Measurements from ENCODE around the gene TEPSIN.

TEPSIN gene

GRCh38 chr17:81282876-81283275 is 44.0 kb upstream of the TEPSIN start:
- Histone ChIP-seq H4K20me1 (ENCODE audit: insufficient read depth, low read length) (peaks cover 37% of the 10 kb centered on the region), H3K4me2 (ENCODE audit: insufficient read depth, low read length) (no peak overlapping the region), H3K27me3 (ENCODE audit: insufficient read depth, low read length, poor library complexity) (no peaks in the 10 kb centered on the region), H3K9me3 (ENCODE audit: insufficient read depth, low read length, severe bottlenecking) (no peaks in the 10 kb centered on the region), H2AFZ (ENCODE audit: low read depth, low read length) (no peak overlapping the region), H3K4me3 (ENCODE audit: low read depth in 1 of 2, low read length in 2 of 2) (no peak overlapping the region), H3K79me2 (ENCODE audit: insufficient read depth, low read length) (peaks cover 29% of the 10 kb centered on the region), H3K9ac (ENCODE audit: low read depth, low read length) (no peak overlapping the region), H3K4me1 (ENCODE audit: insufficient read depth, low read length) (no peaks in the 10 kb centered on the region), H3K36me3 (ENCODE audit: insufficient read depth, low read length) (peaks cover 76% of the 10 kb centered on the region), H3K27ac (ENCODE audit: low read length) (no peak overlapping the region)
- ATAC-seq (ENCODE audit: insufficient read depth, low read depth) = no peak
- no peak for DNase-seq
- TF ChIP-seq CTCF (IDR thresholded peaks at IDR 0.05; ENCODE audit: borderline replicate concordance, extremely low read depth, low read length, poor library complexity, severe bottlenecking) (no peak), EZH2 (IDR thresholded peaks at IDR 0.05; ENCODE audit: borderline replicate concordance, low read depth, low read length, severe bottlenecking) (no peak)

- TF ChIP-seq CTCF (IDR thresholded peaks at IDR 0.05; ENCODE audit: borderline replicate concordance, extremely low read depth, low read length, poor library complexity, severe bottlenecking) = no peak
- no peak for TF ChIP-seq EZH2 (IDR thresholded peaks at IDR 0.05; ENCODE audit: borderline replicate concordance, low read depth, low read length, severe bottlenecking)
- Histone ChIP-seq H3K4me2 (ENCODE audit: insufficient read depth, low read length) (no peak overlapping the region), H3K9ac (ENCODE audit: low read depth, low read length) (no peak overlapping the region), H3K4me1 (ENCODE audit: insufficient read depth, low read length) (no peaks in the 10 kb centered on the region), H3K79me2 (ENCODE audit: insufficient read depth, low read length) (peaks cover 22% of the 10 kb centered on the region), H3K9me3 (ENCODE audit: insufficient read depth, low read length, severe bottlenecking) (no peaks in the 10 kb centered on the region), H3K27ac (ENCODE audit: low read length) (no peak overlapping the region), H3K27me3 (ENCODE audit: insufficient read depth, low read length, poor library complexity) (no peaks in the 10 kb centered on the region), H3K4me3 (ENCODE audit: low read depth in 1 of 2, low read length in 2 of 2) (no peak overlapping the region), H4K20me1 (ENCODE audit: insufficient read depth, low read length) (peaks cover 33% of the 10 kb centered on the region), H3K36me3 (ENCODE audit: insufficient read depth, low read length) (peaks cover 76% of the 10 kb centered on the region), H2AFZ (ENCODE audit: low read depth, low read length) (no peak overlapping the region)
- DNase-seq = no peak
- no peak for ATAC-seq (ENCODE audit: insufficient read depth, low read depth)
Measured at GRCh38 chr17:81282141-81282540, 43.3 kb upstream of the TEPSIN start.

- Histone ChIP-seq H3K4me2 (ENCODE audit: insufficient read depth, low read length) (no peak overlapping the region), H3K9me3 (ENCODE audit: insufficient read depth, low read length, severe bottlenecking) (no peaks in the 10 kb centered on the region), H3K9ac (ENCODE audit: low read depth, low read length) (no peak overlapping the region), H2AFZ (ENCODE audit: low read depth, low read length) (no peak overlapping the region), H3K36me3 (ENCODE audit: insufficient read depth, low read length) (peaks cover 86% of the 10 kb centered on the region), H3K27ac (ENCODE audit: low read length) (no peak overlapping the region), H3K4me3 (ENCODE audit: low read depth in 1 of 2, low read length in 2 of 2) (no peak overlapping the region), H3K27me3 (ENCODE audit: insufficient read depth, low read length, poor library complexity) (no peaks in the 10 kb centered on the region), H3K4me1 (ENCODE audit: insufficient read depth, low read length) (no peaks in the 10 kb centered on the region), H3K79me2 (ENCODE audit: insufficient read depth, low read length) (peaks cover 6% of the 10 kb centered on the region; the same call in 1 of the 2 replicates), H4K20me1 (ENCODE audit: insufficient read depth, low read length) (peaks cover 18% of the 10 kb centered on the region)
- DNase-seq (no peak), ATAC-seq (ENCODE audit: insufficient read depth, low read depth) (no peak)
- TF ChIP-seq EZH2 (IDR thresholded peaks at IDR 0.05; ENCODE audit: borderline replicate concordance, low read depth, low read length, severe bottlenecking) = no peak
- no peak for TF ChIP-seq CTCF (IDR thresholded peaks at IDR 0.05; ENCODE audit: borderline replicate concordance, extremely low read depth, low read length, poor library complexity, severe bottlenecking)
Measured at GRCh38 chr17:81280571-81280970, 41.7 kb upstream of the TEPSIN start.

All from DND-41 (cell line).